Central memory CD4-positive, alpha-beta T cell (primary cell): ENCODE results near the gene HHIP.
"Not testable (repeated sequence)": the region's sequence is repeated elsewhere in the genome, so short reads cannot be mapped to it uniquely, and the experiment has no call there.

Experiments used
- DNase-seq: peaks from one replicate; pipeline ENCODE4 v3.0.0; 2022

Gene HHIP

GRCh38 chr4:144757969-144758368 is 112.0 kb downstream of the HHIP start:
- DNase-seq = no peak

- not testable (repeated sequence) for DNase-seq
These were observed 122.9 kb downstream of the HHIP start for GRCh38 chr4:144768809-144769208.

- no peak for DNase-seq
These were observed 132.4 kb downstream of the HHIP start for GRCh38 chr4:144778364-144778763.

- DNase-seq = no peak
These were observed 136.4 kb downstream of the HHIP start for GRCh38 chr4:144782345-144782744.

GRCh38 chr4:144785961-144786360 is 140.0 kb downstream of the HHIP start:
- no peak for DNase-seq

GRCh38 chr4:144787365-144788258 is 141.7 kb downstream of the HHIP start:
- DNase-seq = no peak

GRCh38 chr4:144788469-144788868 is 142.5 kb downstream of the HHIP start:
- DNase-seq = no peak

GRCh38 chr4:144791933-144792332 is 146.0 kb downstream of the HHIP start:
- not testable (repeated sequence) for DNase-seq
